Brain microvascular endothelial cell (primary cell): ENCODE measurements around the gene C2orf68.

Experiments
- DNase-seq: peaks from one replicate; pipeline ENCODE4 v3.0.0-alpha.2; 2020
- H3K27ac ChIP-seq: fragments of 250-450 bp; sonication (Bioruptor Pico); 2 replicates; pipeline ENCODE4 v1.5.1; 2020; ENCODE audit warnings: mild to moderate bottlenecking, moderate library complexity
- H3K27me3 ChIP-seq: fragments of 250-450 bp; sonication (Bioruptor Pico); replicated peaks from 2 replicates; pipeline ENCODE4 v1.5.1; 2020; ENCODE audit warnings: mild to moderate bottlenecking
- H3K36me3 ChIP-seq: fragments of 250-450 bp; sonication (Bioruptor Pico); replicated peaks from 2 replicates; pipeline ENCODE4 v1.5.1; 2020; ENCODE audit warnings: mild to moderate bottlenecking
- H3K4me3 ChIP-seq: 2 replicates; pipeline ENCODE4 v1.5.1; 2011; ENCODE audit warnings: low read depth, mild to moderate bottlenecking, control low read depth, low read length, moderate library complexity
- in situ Hi-C: cut with HindIII; loops from 2 replicates; pipeline ENCODE4 v1.10.0; 2017; ENCODE audit warnings: low sequenced_read_pairs, low pct_ligation_motif_present
- TF ChIP-seq, protein P1 (sequence below): IDR thresholded peaks from 2 replicates; pipeline ENCODE4 v1.5.1; 2011; ENCODE audit warnings: low read depth, mild to moderate bottlenecking, moderate library complexity, low read length, control low read depth, inconsistent platforms; ENCODE audit errors: missing control alignments

C2orf68 gene

DNA sequence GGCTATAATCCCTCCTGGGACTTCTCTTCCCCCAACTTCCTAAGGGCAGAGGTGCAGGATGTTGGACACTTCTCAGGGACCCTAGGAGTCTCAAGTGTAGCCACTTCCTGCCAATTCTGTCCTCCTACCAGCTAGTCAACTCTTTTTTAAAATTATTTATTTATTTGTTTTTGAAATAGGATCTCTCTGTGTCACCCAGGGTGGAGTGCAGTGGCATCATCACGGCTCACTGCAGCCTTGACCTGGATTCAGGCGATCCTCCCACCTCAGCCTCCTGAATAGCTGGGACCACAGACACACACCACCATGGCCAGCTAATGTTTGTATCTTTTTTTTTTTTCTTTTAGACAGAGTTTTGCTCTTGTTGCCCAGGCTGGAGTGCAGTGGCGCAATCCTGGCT, 44.6 kb upstream of the C2orf68 start:
- TF ChIP-seq, protein P1, sequence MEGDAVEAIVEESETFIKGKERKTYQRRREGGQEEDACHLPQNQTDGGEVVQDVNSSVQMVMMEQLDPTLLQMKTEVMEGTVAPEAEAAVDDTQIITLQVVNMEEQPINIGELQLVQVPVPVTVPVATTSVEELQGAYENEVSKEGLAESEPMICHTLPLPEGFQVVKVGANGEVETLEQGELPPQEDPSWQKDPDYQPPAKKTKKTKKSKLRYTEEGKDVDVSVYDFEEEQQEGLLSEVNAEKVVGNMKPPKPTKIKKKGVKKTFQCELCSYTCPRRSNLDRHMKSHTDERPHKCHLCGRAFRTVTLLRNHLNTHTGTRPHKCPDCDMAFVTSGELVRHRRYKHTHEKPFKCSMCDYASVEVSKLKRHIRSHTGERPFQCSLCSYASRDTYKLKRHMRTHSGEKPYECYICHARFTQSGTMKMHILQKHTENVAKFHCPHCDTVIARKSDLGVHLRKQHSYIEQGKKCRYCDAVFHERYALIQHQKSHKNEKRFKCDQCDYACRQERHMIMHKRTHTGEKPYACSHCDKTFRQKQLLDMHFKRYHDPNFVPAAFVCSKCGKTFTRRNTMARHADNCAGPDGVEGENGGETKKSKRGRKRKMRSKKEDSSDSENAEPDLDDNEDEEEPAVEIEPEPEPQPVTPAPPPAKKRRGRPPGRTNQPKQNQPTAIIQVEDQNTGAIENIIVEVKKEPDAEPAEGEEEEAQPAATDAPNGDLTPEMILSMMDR: no peak
- in situ Hi-C loops: no loop called here
- Histone ChIP-seq H3K27me3 (no peaks in the 10 kb centered on the region), H3K4me3 (no peak overlapping the region), H3K27ac (no peak overlapping the region), H3K36me3 (peaks cover 10% of the 10 kb centered on the region)
- no peak for DNase-seq

DNA sequence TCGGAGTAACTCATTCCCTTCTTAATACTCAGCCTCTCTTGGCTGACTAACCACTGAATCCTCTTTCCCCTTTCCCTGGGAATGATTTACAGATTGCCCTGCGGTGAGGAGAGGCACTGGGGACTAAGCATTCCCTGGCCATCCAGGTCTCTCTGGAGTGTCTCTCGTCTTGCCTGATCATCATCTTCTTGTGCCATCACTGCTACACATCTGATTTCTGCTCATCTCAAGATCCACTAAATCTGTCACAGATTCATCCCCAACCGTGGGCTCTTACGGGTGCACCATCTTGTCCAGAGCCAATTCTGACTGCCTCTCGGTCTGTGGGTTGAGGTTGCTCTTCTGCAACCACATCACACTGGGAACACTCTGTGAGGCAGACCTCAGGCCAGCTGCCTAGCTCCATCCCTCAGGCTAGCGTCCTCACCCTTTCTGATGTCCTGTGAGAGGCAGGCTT, 44.1 kb upstream of the C2orf68 start:
- Histone ChIP-seq H3K36me3 (peaks cover 14% of the 10 kb centered on the region), H3K27me3 (no peaks in the 10 kb centered on the region), H3K27ac (no peak overlapping the region), H3K4me3 (no peak overlapping the region)
- in situ Hi-C loops: no loop called here
- DNase-seq: no peak
- TF ChIP-seq, protein P1: no peak

DNA sequence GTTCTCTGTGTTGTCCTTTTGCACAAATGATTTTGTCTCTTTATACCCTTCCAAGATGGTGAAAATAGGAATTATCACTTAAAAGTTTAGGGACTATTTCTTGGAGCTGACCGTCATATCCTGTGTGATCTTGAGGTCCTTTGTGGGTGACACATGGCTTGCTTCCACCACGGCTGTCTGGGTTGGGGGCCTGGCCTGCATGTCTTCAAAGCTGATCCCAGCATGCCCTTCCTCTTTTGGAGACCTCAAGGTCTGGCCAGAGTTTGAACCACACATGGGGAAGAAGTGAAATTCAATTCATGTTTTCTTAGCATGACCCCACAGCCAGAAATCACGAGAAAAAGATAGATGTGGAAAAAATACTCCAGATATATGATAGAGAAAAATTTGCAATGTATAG, 42.1 kb upstream of the C2orf68 start:
- Histone ChIP-seq H3K4me3 (no peak overlapping the region), H3K36me3 (peaks cover 22% of the 10 kb centered on the region), H3K27ac (no peak overlapping the region), H3K27me3 (no peaks in the 10 kb centered on the region)
- TF ChIP-seq, protein P1: no peak
- DNase-seq: no peak
- in situ Hi-C loops: no loop called here

DNA sequence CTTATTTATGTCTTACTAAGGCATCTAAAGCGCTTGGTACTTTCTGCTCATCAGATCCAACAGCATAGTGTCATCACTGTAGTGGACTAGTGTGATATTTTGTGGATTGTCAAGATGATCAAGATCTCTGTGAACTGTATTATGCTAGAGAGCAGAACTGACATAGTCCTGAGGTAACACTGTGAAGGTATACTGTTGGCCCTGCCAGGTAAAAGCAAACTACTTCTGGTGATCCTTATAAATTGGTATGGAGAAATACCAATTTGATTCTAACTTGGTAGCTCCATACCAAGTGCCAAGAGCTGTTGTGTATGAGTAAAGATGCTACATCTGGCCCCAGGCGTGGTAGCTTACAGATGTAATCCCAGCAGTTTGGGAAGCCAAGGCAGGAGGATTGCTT, 40.2 kb upstream of the C2orf68 start:
- Histone ChIP-seq H3K36me3 (peaks cover 35% of the 10 kb centered on the region), H3K4me3 (no peak overlapping the region), H3K27ac (no peak overlapping the region), H3K27me3 (no peaks in the 10 kb centered on the region)
- TF ChIP-seq, protein P1: no peak
- DNase-seq: no peak
- in situ Hi-C loops: no loop called here

DNA sequence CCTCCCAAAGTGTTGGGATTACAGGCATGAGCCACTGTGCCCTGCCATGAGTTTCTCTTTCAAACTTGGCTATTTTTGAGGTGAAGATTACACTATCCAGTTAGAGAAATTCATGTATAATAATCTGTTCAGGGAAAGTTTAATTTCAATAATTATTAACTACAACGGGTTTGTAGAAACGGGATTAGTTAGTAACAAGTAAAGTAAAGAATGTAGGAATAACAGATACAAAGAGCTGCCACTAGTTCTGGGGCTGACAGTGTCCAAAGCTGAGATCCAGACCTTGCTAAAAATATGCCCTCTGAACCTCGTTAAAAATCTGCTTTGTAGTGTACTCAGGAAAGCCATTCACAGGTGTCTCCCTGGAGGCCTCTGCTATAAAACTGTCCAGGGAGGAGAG, 39.2 kb upstream of the C2orf68 start:
- peaks cover 43% of the 10 kb centered on the region for H3K36me3 ChIP-seq
- H3K4me3 ChIP-seq: no peak overlapping the region
- in situ Hi-C loops: no loop called here
- TF ChIP-seq, protein P1: no peak
- no peaks in the 10 kb centered on the region for H3K27me3 ChIP-seq
- DNase-seq: no peak
- H3K27ac ChIP-seq: no peak overlapping the region

DNA sequence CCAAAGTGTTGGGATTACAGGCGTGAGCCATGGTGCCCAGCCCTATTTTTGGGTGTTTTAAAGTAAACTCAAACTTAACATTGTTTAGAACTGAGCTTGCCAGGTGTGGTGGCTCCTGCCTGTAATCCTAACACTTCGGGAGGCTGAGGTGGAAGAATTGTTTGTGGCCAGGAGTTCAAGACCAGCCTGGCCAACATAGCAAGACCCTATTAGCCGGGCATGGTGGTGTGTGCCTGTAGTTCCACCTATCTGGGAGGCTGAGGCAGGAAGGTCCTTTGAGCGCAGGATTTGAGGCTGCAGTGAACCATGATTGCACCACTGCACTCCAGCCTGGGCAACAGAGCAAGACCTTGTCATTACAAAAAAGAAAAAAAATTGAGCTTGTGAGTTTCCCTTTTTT, 38.6 kb upstream of the C2orf68 start:
- DNase-seq: no peak
- in situ Hi-C loops: no loop called here
- Histone ChIP-seq H3K27me3 (no peaks in the 10 kb centered on the region), H3K4me3 (no peak overlapping the region), H3K27ac (peak overlapping the region; percentile 5), H3K36me3 (peaks cover 49% of the 10 kb centered on the region)
- TF ChIP-seq, protein P1: no peak
